Measurements from ENCODE around the gene DHRS9. TPM values are rescaled to one million over a fixed set of nuclear protein-coding genes. Genes with fewer than 3 reads are reported as not detected.

DHRS9 gene
- total and polyA plus RNA-seq, 2 of the 4 experiments (the other 2 are of a cell fraction), result not detected

GRCh38 chr2:169023161-169023560 lies 46.2 kb upstream of the DHRS9 start:
- H3K18ac ChIP-seq (ENCODE audit: low read depth, low read length), result no peak overlapping the region
- H3K4me3 ChIP-seq (ENCODE audit: insufficient read depth, low read depth, low read length), result no peak overlapping the region
- no peak overlapping the region for H3K27ac ChIP-seq (ENCODE audit: insufficient read depth, low read length)
- no peak overlapping the region for H2BK5ac ChIP-seq (ENCODE audit: low read depth, low read length, poor library complexity, severe bottlenecking)
- WGBS, 2 experiments (ENCODE audit: extremely low coverage in 2 of 2, insufficient read length in 1 of 2), result no CpG with 5 or more reads among the region's 3 CpGs
- H4K91ac ChIP-seq (ENCODE audit: insufficient read depth, low read depth, low read length), result no peak overlapping the region
- intact Hi-C loops (cut with micrococcal nuclease) (no loop called here), in situ Hi-C loops (cut with MboI; ENCODE audit: low sequenced_read_pairs) (no loop called here), dilution Hi-C loops (cut with HindIII; ENCODE audit: low sequenced_read_pairs, unreplicated experiment) (no loop called here)
- no peaks in the 10 kb centered on the region for H3K9me3 ChIP-seq (ENCODE audit: control insufficient read depth, insufficient read depth, low read length)
- TF ChIP-seq MAFK (IDR thresholded peaks at IDR 0.05; ENCODE audit: low read depth, low read length), result no peak
- TF ChIP-seq RAD21 (IDR thresholded peaks at IDR 0.05; ENCODE audit: low read length), result no peak
- TF ChIP-seq CTCF (conservative IDR thresholded peaks at IDR 0.05; ENCODE audit: low read depth, low read length), result no peak
- no peak for TF ChIP-seq BHLHE40 (IDR thresholded peaks at IDR 0.05; ENCODE audit: low read depth, low read length)
- TF ChIP-seq CHD1 (IDR thresholded peaks at IDR 0.05; ENCODE audit: low read depth, low read length), result no peak
- no peak for TF ChIP-seq RFX5 (IDR thresholded peaks at IDR 0.05; ENCODE audit: low read depth, low read length)
- no TSS peak for BruUV-seq (replicated peaks)
- H3K4me1 ChIP-seq (ENCODE audit: control insufficient read depth, insufficient read depth, low read length), result no peaks in the 10 kb centered on the region
- H3K14ac ChIP-seq (replicated peaks; ENCODE audit: low read depth, low read length), result no peak overlapping the region
- no peak overlapping the region for H2AK5ac ChIP-seq (ENCODE audit: low read depth, low read length)
- H4K20me1 ChIP-seq (ENCODE audit: insufficient read depth, low read length), result no peaks in the 10 kb centered on the region
- no peak overlapping the region for H2BK20ac ChIP-seq (ENCODE audit: low read depth, low read length)
- no peak overlapping the region for H2AFZ ChIP-seq (replicated peaks; ENCODE audit: low read length, poor library complexity)
- ChIA-PET POLR2A (ENCODE audit: unreplicated experiment) (no interaction called here), CTCF (no interaction called here)
- H4K8ac ChIP-seq (ENCODE audit: low read depth in 2 of 2, low read length in 2 of 2), result no peak overlapping the region
- H3K9me1 ChIP-seq (ENCODE audit: insufficient read depth, low read length), result no peaks in the 10 kb centered on the region
- H3K79me1 ChIP-seq (ENCODE audit: low read depth in 1 of 2, low read length in 2 of 2), result no peaks in the 10 kb centered on the region
- ATAC-seq (ENCODE audit: low read depth), result no peak
- H3K4ac ChIP-seq (ENCODE audit: low read depth, low read length), result no peak overlapping the region
- no peak overlapping the region for H3K23ac ChIP-seq (ENCODE audit: low read depth, low read length)
- no peaks in the 10 kb centered on the region for H3K27me3 ChIP-seq (ENCODE audit: control insufficient read depth, insufficient read depth, low read length)
- no peak overlapping the region for H3K4me2 ChIP-seq (ENCODE audit: low read depth, low read length)
- H2BK15ac ChIP-seq (ENCODE audit: low read depth, low read length), result no peak overlapping the region
- H4K5ac ChIP-seq (ENCODE audit: low read depth, low read length), result no peak overlapping the region
- DNase-seq, result no peak
- no peak overlapping the region for H2AK9ac ChIP-seq (replicated peaks; ENCODE audit: low read depth, low read length, poor library complexity)
- no peak overlapping the region for H3K56ac ChIP-seq (ENCODE audit: extremely low read depth, insufficient read depth, low read length)
- H3K9ac ChIP-seq (ENCODE audit: low read depth, low read length), result no peak overlapping the region
- H2BK120ac ChIP-seq (ENCODE audit: low read depth, low read length), result no peak overlapping the region
- no peaks in the 10 kb centered on the region for H3K36me3 ChIP-seq (ENCODE audit: control insufficient read depth, insufficient read depth, low read length)
